Stomach smooth muscle (tissue), 2 donors: ENCODE data around the gene SLCO4C1.

Source experiments
- H3K27ac ChIP-seq: one replicate; pipeline ENCODE4 v1.7.0; 2013; ENCODE audit warnings: mild to moderate bottlenecking, low read length, inconsistent platforms
- H3K27me3 ChIP-seq, 2 donors: one replicate each; pipeline ENCODE4 v1.7.0; 2013; ENCODE audit warnings: low read length in 2 of 2; ENCODE audit not compliant: insufficient read depth in 2 of 2, control insufficient read depth in 1 of 2
- H3K36me3 ChIP-seq, 2 donors: one replicate each; pipeline ENCODE4 v1.7.0; 2013; ENCODE audit warnings: low read length in 2 of 2; ENCODE audit not compliant: control insufficient read depth in 2 of 2, insufficient read depth in 2 of 2
- H3K4me1 ChIP-seq: one replicate; pipeline ENCODE4 v1.7.0; 2013; ENCODE audit warnings: low read length; ENCODE audit not compliant: control insufficient read depth, insufficient read depth
- H3K4me3 ChIP-seq, 2 donors: one replicate each; pipeline ENCODE4 v1.7.0; 2013; ENCODE audit warnings: low read length in 2 of 2
- H3K9ac ChIP-seq, 2 donors: one replicate each; pipeline ENCODE4 v1.7.0; 2013; ENCODE audit warnings: low read length in 2 of 2, mild to moderate bottlenecking in 1 of 2
- H3K9me3 ChIP-seq, 2 donors: one replicate each; pipeline ENCODE4 v1.7.0; 2013; ENCODE audit warnings: low read length in 2 of 2; ENCODE audit not compliant: control insufficient read depth in 2 of 2
- donor health status: healthy.
- donor health status: Pancreatic carcinoma.

SLCO4C1 gene

GRCh38 chr5:102221949-102222348 lies 74.1 kb downstream of the SLCO4C1 start:
- H3K4me3 ChIP-seq, result no peak overlapping the region
- no peak overlapping the region for H3K9ac ChIP-seq
- H3K9me3 ChIP-seq, result no peaks in the 10 kb centered on the region
- H3K27me3 ChIP-seq, result no peaks in the 10 kb centered on the region
- no peaks in the 10 kb centered on the region for H3K36me3 ChIP-seq
- H3K27ac ChIP-seq, result no peak overlapping the region
- no peaks in the 10 kb centered on the region for H3K4me1 ChIP-seq

GRCh38 chr5:102218159-102218558 lies 77.9 kb downstream of the SLCO4C1 start:
- Histone ChIP-seq H3K4me1 (no peaks in the 10 kb centered on the region), H3K9ac (no peak overlapping the region), H3K9me3 (no peaks in the 10 kb centered on the region), H3K36me3 (no peaks in the 10 kb centered on the region), H3K27me3 (no peaks in the 10 kb centered on the region), H3K4me3 (no peak overlapping the region), H3K27ac (no peak overlapping the region)

- H3K9ac ChIP-seq, result no peak overlapping the region
- H3K27ac ChIP-seq, result no peak overlapping the region
- H3K9me3 ChIP-seq, result no peaks in the 10 kb centered on the region
These were observed 79.4 kb downstream of the SLCO4C1 start for GRCh38 chr5:102216678-102217077.

GRCh38 chr5:102211165-102211564 lies 84.9 kb downstream of the SLCO4C1 start:
- no peak overlapping the region for H3K9ac ChIP-seq
- H3K9me3 ChIP-seq, result no peaks in the 10 kb centered on the region
- no peak overlapping the region for H3K4me3 ChIP-seq
- no peaks in the 10 kb centered on the region for H3K36me3 ChIP-seq
- no peaks in the 10 kb centered on the region for H3K27me3 ChIP-seq
- no peak overlapping the region for H3K27ac ChIP-seq
- H3K4me1 ChIP-seq, result no peaks in the 10 kb centered on the region

More at GRCh38 chr5:102216678-102217077, 79.4 kb downstream of the SLCO4C1 start:
- H3K4me3 ChIP-seq, result no peak overlapping the region
- no peaks in the 10 kb centered on the region for H3K36me3 ChIP-seq
- H3K27me3 ChIP-seq, result no peaks in the 10 kb centered on the region
- H3K4me1 ChIP-seq, result no peaks in the 10 kb centered on the region

- no peaks in the 10 kb centered on the region for H3K36me3 ChIP-seq
- no peaks in the 10 kb centered on the region for H3K4me1 ChIP-seq
- H3K27me3 ChIP-seq, result no peaks in the 10 kb centered on the region
- no peak overlapping the region for H3K4me3 ChIP-seq
- no peak overlapping the region for H3K9ac ChIP-seq
- H3K9me3 ChIP-seq, result no peaks in the 10 kb centered on the region
- H3K27ac ChIP-seq, result no peak overlapping the region
These were observed 95.2 kb downstream of the SLCO4C1 start for GRCh38 chr5:102200861-102201260.

GRCh38 chr5:102196481-102196880 lies 99.6 kb downstream of the SLCO4C1 start:
- Histone ChIP-seq H3K9me3 (peaks cover 0 to 3% of the 10 kb centered on the region in 2 donors), H3K27me3 (no peaks in the 10 kb centered on the region), H3K36me3 (no peaks in the 10 kb centered on the region), H3K27ac (no peak overlapping the region), H3K4me3 (no peak overlapping the region), H3K9ac (no peak overlapping the region), H3K4me1 (no peaks in the 10 kb centered on the region)
